GM23338 (cell line): ENCODE data around the gene HELB. TPM values are rescaled to one million over a fixed set of nuclear protein-coding genes. Genes with fewer than 3 reads are reported as not detected.

Experiments used
- ATAC-seq: fragments of 200-7000 bp; cut with Tn5 transposase; 3 replicates; pipeline ENCODE4 v1.9.1; 2020
- DNase-seq: peaks from one replicate; pipeline ENCODE4 v3.0.0-alpha.2; 2015; ENCODE audit warnings: low spot score
- H2AFZ ChIP-seq: fragments of 200-600 bp; sonication (generic); 2 replicates; pipeline ENCODE4 v1.8.0; 2016; ENCODE audit warnings: antibody characterized with exemption, mild to moderate bottlenecking, moderate library complexity
- H3F3A ChIP-seq: fragments of 200-600 bp; sonication (generic); replicated peaks from 2 replicates; pipeline ENCODE4 v1.8.0; 2017; ENCODE audit warnings: antibody characterized with exemption, mixed run types, low read depth
- H3K27ac ChIP-seq: fragments of 200-600 bp; sonication (generic); 2 replicates; pipeline ENCODE4 v1.6.1; 2016; ENCODE audit warnings: low read depth
- H3K27me3 ChIP-seq: fragments of 200-600 bp; sonication (generic); 2 replicates; pipeline ENCODE4 v1.8.0; 2016; ENCODE audit warnings: mild to moderate bottlenecking, mixed run types, moderate library complexity; ENCODE audit not compliant: insufficient read depth
- H3K36me3 ChIP-seq: fragments of 200-600 bp; sonication (generic); 2 replicates; pipeline ENCODE4 v1.8.0; 2016; ENCODE audit warnings: mild to moderate bottlenecking; ENCODE audit not compliant: insufficient read depth
- H3K4me1 ChIP-seq: fragments of 200-600 bp; sonication (generic); 2 replicates; pipeline ENCODE4 v1.8.0; 2016; ENCODE audit warnings: mild to moderate bottlenecking, moderate library complexity; ENCODE audit not compliant: insufficient read depth
- H3K4me2 ChIP-seq: fragments of 200-600 bp; sonication (generic); 2 replicates; pipeline ENCODE4 v1.7.1; 2017; ENCODE audit warnings: mixed run types
- H3K4me3 ChIP-seq: fragments of 200-600 bp; sonication (generic); 2 replicates; pipeline ENCODE4 v1.6.1; 2016; ENCODE audit warnings: mixed run types
- H3K79me2 ChIP-seq: fragments of 200-600 bp; sonication (generic); replicated peaks from 2 replicates; pipeline ENCODE4 v1.8.0; 2017; ENCODE audit warnings: mild to moderate bottlenecking; ENCODE audit not compliant: insufficient read depth
- H3K9me2 ChIP-seq: fragments of 200-600 bp; sonication (generic); 2 replicates; pipeline ENCODE4 v1.8.0; 2017; ENCODE audit not compliant: insufficient read depth
- H4K20me1 ChIP-seq: fragments of 200-600 bp; sonication (generic); replicated peaks from 2 replicates; pipeline ENCODE4 v1.8.0; 2017; ENCODE audit warnings: mild to moderate bottlenecking; ENCODE audit not compliant: insufficient read depth
- H3K27ac Mint-ChIP-seq: 2 replicates; pipeline ENCODE4 v1.8.0; 2020; ENCODE audit warnings: inconsistent platforms, mild to moderate bottlenecking, moderate library complexity, mixed read lengths
- H3K27me3 Mint-ChIP-seq: 3 replicates; pipeline ENCODE4 v1.8.0; 2022; ENCODE audit warnings: low read depth, mild to moderate bottlenecking, moderate library complexity, mixed read lengths, inconsistent platforms; ENCODE audit not compliant: insufficient read depth, poor library complexity
- H3K36me3 Mint-ChIP-seq: 3 replicates; pipeline ENCODE4 v1.8.0; 2021; ENCODE audit warnings: low read depth, mild to moderate bottlenecking, inconsistent platforms, moderate library complexity, mixed read lengths
- H3K4me1 Mint-ChIP-seq: 3 replicates; pipeline ENCODE4 v1.8.0; 2020; ENCODE audit warnings: mild to moderate bottlenecking, inconsistent platforms, mixed read lengths
- H3K4me3 Mint-ChIP-seq: 3 replicates; pipeline ENCODE4 v1.8.0; 2021; ENCODE audit warnings: moderate library complexity, mild to moderate bottlenecking, inconsistent platforms, mixed read lengths
- H3K9me3 Mint-ChIP-seq: 3 replicates; pipeline ENCODE4 v1.8.0; 2020; ENCODE audit warnings: moderate library complexity, mild to moderate bottlenecking, inconsistent platforms, mixed read lengths
- CREB1 ChIP-seq: fragments of 250-450 bp; sonication (Bioruptor Pico); IDR thresholded peaks from 2 replicates; pipeline ENCODE4 v1.5.0; 2020; ENCODE audit warnings: low read depth, mild to moderate bottlenecking, moderate library complexity
- EZH2 ChIP-seq: fragments of 200-600 bp; sonication (generic); IDR thresholded peaks from one replicate; pipeline ENCODE4 v1.8.0; 2017; ENCODE audit warnings: antibody characterized with exemption, mild to moderate bottlenecking, low read depth; ENCODE audit not compliant: unreplicated experiment
- EZH2phosphoT487 ChIP-seq: fragments of 200-600 bp; sonication (generic); IDR thresholded peaks from one replicate; pipeline ENCODE4 v1.8.1; 2018; ENCODE audit warnings: antibody characterized with exemption; ENCODE audit not compliant: unreplicated experiment
- JUNB ChIP-seq: IDR thresholded peaks from one replicate; pipeline ENCODE4 v1.6.1; 2016; ENCODE audit warnings: antibody characterized with exemption; ENCODE audit not compliant: unreplicated experiment
- NANOG ChIP-seq: IDR thresholded peaks from 2 replicates; pipeline ENCODE4 v1.6.1; 2016; ENCODE audit warnings: antibody characterized with exemption, borderline replicate concordance
- POLR2AphosphoS5 ChIP-seq: IDR thresholded peaks from 2 replicates; pipeline ENCODE4 v1.6.1; 2016; ENCODE audit warnings: antibody characterized with exemption, low read depth
- STAT1 ChIP-seq: IDR thresholded peaks from one replicate; pipeline ENCODE4 v1.6.1; 2016; ENCODE audit warnings: antibody characterized with exemption; ENCODE audit not compliant: unreplicated experiment
- ZNF114 ChIP-seq: fragments of 250-450 bp; sonication (Bioruptor Pico); IDR thresholded peaks from 2 replicates; pipeline ENCODE4 v1.5.0; 2020; ENCODE audit warnings: mild to moderate bottlenecking, moderate library complexity
- ZNF331 ChIP-seq: fragments of 250-450 bp; sonication (Bioruptor Pico); IDR thresholded peaks from 2 replicates; pipeline ENCODE4 v1.5.0; 2020; ENCODE audit warnings: low read depth, mild to moderate bottlenecking, moderate library complexity
- polyA plus RNA-seq: library from polyadenylated mRNA; unstranded; fragments of >200 nt; fragmentation: Nextera tagmentation; extraction: Ambion mirVana; gene quantifications from 2 replicates; pipeline ENCODE4 v1.2.1, GENCODE V29; 2016
- total RNA-seq: library from RNA; depleted of rRNA; stranded (reverse); fragments of >200 nt; shearing (Covaris generic); gene quantifications from 2 replicates; pipeline ENCODE4 v1.2.3, GENCODE V29; 2014
- TF ChIP-seq, protein P1 (sequence below): IDR thresholded peaks from one replicate; pipeline ENCODE4 v1.6.1; 2018; ENCODE audit warnings: antibody characterized with exemption; ENCODE audit not compliant: unreplicated experiment
- TF ChIP-seq, protein P2 (sequence below), 2 experiments: fragments of 200-600 bp in 1 of 2; sonication (generic) in 1 of 2; conservative IDR thresholded peaks; 2 replicates each; pipeline versions ENCODE4 v1.5.1 to v1.6.1; 2016 to 2017; ENCODE audit warnings: antibody characterized with exemption in 2 of 2, low read depth in 2 of 2, mild to moderate bottlenecking in 2 of 2, moderate library complexity in 1 of 2
- TF ChIP-seq, protein P3 (sequence below): fragments of 250-450 bp; sonication (Bioruptor Pico); IDR thresholded peaks from 2 replicates; pipeline ENCODE4 v1.5.0; 2020; ENCODE audit warnings: mild to moderate bottlenecking, moderate library complexity
- TF ChIP-seq, protein P4 (sequence below): IDR thresholded peaks from 2 replicates; pipeline ENCODE4 v1.6.1; 2016; ENCODE audit warnings: antibody characterized with exemption

HELB gene
- total and polyA plus RNA-seq, 2 experiments from 2014 or later = 3.1 to 18.2 TPM

DNA sequence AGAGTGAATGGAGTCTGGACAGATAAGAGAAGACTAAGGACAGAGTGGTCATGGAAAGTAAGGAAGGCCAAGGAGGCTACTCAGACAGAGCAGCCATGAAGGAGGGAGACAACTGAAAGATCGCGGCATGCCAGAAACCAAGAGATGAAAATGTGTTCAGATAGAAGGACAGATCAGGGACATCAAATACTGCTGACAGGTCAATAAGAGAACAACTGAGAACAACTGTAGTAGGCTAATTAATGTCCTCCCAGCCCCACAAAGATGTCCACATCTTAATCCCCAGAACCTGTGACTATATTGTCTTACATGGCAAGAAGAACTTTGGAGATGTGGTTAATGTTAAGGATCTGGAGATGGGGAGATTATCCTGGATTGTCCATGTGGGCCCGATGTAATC lies 15.0 kb upstream of the HELB start:
- H3K4me3 Mint-ChIP-seq = no peak overlapping the region
- no peaks in the 10 kb centered on the region for H3K79me2 ChIP-seq
- TF ChIP-seq, protein P1, sequence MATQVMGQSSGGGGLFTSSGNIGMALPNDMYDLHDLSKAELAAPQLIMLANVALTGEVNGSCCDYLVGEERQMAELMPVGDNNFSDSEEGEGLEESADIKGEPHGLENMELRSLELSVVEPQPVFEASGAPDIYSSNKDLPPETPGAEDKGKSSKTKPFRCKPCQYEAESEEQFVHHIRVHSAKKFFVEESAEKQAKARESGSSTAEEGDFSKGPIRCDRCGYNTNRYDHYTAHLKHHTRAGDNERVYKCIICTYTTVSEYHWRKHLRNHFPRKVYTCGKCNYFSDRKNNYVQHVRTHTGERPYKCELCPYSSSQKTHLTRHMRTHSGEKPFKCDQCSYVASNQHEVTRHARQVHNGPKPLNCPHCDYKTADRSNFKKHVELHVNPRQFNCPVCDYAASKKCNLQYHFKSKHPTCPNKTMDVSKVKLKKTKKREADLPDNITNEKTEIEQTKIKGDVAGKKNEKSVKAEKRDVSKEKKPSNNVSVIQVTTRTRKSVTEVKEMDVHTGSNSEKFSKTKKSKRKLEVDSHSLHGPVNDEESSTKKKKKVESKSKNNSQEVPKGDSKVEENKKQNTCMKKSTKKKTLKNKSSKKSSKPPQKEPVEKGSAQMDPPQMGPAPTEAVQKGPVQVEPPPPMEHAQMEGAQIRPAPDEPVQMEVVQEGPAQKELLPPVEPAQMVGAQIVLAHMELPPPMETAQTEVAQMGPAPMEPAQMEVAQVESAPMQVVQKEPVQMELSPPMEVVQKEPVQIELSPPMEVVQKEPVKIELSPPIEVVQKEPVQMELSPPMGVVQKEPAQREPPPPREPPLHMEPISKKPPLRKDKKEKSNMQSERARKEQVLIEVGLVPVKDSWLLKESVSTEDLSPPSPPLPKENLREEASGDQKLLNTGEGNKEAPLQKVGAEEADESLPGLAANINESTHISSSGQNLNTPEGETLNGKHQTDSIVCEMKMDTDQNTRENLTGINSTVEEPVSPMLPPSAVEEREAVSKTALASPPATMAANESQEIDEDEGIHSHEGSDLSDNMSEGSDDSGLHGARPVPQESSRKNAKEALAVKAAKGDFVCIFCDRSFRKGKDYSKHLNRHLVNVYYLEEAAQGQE = no peak
- no peak for TF ChIP-seq ZNF114 (CRISPR knock-in tag)
- no peak for TF ChIP-seq ZNF331 (CRISPR knock-in tag)
- no peak for TF ChIP-seq STAT1
- TF ChIP-seq, protein P2, sequence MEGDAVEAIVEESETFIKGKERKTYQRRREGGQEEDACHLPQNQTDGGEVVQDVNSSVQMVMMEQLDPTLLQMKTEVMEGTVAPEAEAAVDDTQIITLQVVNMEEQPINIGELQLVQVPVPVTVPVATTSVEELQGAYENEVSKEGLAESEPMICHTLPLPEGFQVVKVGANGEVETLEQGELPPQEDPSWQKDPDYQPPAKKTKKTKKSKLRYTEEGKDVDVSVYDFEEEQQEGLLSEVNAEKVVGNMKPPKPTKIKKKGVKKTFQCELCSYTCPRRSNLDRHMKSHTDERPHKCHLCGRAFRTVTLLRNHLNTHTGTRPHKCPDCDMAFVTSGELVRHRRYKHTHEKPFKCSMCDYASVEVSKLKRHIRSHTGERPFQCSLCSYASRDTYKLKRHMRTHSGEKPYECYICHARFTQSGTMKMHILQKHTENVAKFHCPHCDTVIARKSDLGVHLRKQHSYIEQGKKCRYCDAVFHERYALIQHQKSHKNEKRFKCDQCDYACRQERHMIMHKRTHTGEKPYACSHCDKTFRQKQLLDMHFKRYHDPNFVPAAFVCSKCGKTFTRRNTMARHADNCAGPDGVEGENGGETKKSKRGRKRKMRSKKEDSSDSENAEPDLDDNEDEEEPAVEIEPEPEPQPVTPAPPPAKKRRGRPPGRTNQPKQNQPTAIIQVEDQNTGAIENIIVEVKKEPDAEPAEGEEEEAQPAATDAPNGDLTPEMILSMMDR (conservative IDR thresholded peaks at IDR 0.05; ENCODE audit: low read depth in 2 of 2) = no peak
- no peak for TF ChIP-seq EZH2
- TF ChIP-seq POLR2AphosphoS5 = no peak
- TF ChIP-seq, protein P3, sequence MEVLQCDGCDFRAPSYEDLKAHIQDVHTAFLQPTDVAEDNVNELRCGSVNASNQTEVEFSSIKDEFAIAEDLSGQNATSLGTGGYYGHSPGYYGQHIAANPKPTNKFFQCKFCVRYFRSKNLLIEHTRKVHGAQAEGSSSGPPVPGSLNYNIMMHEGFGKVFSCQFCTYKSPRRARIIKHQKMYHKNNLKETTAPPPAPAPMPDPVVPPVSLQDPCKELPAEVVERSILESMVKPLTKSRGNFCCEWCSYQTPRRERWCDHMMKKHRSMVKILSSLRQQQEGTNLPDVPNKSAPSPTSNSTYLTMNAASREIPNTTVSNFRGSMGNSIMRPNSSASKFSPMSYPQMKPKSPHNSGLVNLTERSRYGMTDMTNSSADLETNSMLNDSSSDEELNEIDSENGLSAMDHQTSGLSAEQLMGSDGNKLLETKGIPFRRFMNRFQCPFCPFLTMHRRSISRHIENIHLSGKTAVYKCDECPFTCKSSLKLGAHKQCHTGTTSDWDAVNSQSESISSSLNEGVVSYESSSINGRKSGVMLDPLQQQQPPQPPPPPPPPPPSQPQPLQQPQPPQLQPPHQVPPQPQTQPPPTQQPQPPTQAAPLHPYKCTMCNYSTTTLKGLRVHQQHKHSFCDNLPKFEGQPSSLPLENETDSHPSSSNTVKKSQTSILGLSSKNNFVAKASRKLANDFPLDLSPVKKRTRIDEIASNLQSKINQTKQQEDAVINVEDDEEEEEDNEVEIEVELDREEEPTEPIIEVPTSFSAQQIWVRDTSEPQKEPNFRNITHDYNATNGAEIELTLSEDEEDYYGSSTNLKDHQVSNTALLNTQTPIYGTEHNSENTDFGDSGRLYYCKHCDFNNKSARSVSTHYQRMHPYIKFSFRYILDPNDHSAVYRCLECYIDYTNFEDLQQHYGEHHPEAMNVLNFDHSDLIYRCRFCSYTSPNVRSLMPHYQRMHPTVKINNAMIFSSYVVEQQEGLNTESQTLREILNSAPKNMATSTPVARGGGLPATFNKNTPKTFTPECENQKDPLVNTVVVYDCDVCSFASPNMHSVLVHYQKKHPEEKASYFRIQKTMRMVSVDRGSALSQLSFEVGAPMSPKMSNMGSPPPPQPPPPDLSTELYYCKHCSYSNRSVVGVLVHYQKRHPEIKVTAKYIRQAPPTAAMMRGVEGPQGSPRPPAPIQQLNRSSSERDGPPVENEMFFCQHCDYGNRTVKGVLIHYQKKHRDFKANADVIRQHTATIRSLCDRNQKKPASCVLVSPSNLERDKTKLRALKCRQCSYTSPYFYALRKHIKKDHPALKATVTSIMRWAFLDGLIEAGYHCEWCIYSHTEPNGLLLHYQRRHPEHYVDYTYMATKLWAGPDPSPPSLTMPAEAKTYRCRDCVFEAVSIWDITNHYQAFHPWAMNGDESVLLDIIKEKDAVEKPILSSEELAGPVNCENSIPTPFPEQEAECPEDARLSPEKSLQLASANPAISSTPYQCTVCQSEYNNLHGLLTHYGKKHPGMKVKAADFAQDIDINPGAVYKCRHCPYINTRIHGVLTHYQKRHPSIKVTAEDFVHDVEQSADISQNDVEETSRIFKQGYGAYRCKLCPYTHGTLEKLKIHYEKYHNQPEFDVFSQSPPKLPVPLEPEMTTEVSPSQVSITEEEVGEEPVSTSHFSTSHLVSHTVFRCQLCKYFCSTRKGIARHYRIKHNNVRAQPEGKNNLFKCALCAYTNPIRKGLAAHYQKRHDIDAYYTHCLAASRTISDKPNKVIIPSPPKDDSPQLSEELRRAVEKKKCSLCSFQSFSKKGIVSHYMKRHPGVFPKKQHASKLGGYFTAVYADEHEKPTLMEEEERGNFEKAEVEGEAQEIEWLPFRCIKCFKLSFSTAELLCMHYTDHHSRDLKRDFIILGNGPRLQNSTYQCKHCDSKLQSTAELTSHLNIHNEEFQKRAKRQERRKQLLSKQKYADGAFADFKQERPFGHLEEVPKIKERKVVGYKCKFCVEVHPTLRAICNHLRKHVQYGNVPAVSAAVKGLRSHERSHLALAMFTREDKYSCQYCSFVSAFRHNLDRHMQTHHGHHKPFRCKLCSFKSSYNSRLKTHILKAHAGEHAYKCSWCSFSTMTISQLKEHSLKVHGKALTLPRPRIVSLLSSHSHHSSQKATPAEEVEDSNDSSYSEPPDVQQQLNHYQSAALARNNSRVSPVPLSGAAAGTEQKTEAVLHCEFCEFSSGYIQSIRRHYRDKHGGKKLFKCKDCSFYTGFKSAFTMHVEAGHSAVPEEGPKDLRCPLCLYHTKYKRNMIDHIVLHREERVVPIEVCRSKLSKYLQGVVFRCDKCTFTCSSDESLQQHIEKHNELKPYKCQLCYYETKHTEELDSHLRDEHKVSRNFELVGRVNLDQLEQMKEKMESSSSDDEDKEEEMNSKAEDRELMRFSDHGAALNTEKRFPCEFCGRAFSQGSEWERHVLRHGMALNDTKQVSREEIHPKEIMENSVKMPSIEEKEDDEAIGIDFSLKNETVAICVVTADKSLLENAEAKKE (CRISPR knock-in tag) = no peak
- no peak for TF ChIP-seq JUNB
- TF ChIP-seq EZH2phosphoT487 = no peak
- no peak for TF ChIP-seq CREB1 (CRISPR knock-in tag)
- TF ChIP-seq, protein P4, sequence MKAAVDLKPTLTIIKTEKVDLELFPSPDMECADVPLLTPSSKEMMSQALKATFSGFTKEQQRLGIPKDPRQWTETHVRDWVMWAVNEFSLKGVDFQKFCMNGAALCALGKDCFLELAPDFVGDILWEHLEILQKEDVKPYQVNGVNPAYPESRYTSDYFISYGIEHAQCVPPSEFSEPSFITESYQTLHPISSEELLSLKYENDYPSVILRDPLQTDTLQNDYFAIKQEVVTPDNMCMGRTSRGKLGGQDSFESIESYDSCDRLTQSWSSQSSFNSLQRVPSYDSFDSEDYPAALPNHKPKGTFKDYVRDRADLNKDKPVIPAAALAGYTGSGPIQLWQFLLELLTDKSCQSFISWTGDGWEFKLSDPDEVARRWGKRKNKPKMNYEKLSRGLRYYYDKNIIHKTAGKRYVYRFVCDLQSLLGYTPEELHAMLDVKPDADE = no peak
- TF ChIP-seq NANOG = no peak
- H3K9me3 Mint-ChIP-seq = no peaks in the 10 kb centered on the region; the same call in 2 of the 3 replicates
- no peaks in the 10 kb centered on the region for H3K4me1 ChIP-seq
- H3K4me2 ChIP-seq = no peak overlapping the region
- no peaks in the 10 kb centered on the region; the same call in 2 of the 3 replicates for H3K4me1 Mint-ChIP-seq
- no peaks in the 10 kb centered on the region for H3K27me3 ChIP-seq
- H2AFZ ChIP-seq = no peak overlapping the region
- no peak overlapping the region for H3K4me3 ChIP-seq
- no peaks in the 10 kb centered on the region for H3K36me3 Mint-ChIP-seq
- H3K27ac Mint-ChIP-seq = no peak overlapping the region
- no peak for ATAC-seq
- 0 out of 2 replicates have a peak, but pooled peaks cover 6% of the 10 kb centered on the region for H3K9me2 ChIP-seq
- no peaks in the 10 kb centered on the region for H4K20me1 ChIP-seq
- 0 out of 2 replicates have a peak, but pooled peaks cover 1% of the 10 kb centered on the region for H3K36me3 ChIP-seq
- no peak for DNase-seq
- H3K27ac ChIP-seq = no peak overlapping the region
- H3F3A ChIP-seq = no peaks in the 10 kb centered on the region
- H3K27me3 Mint-ChIP-seq = no peaks in the 10 kb centered on the region
